HG03064 (cell line): ENCODE measurements around the gene NME5.
"Not testable (repeated sequence)": the region's sequence is repeated elsewhere in the genome, so short reads cannot be mapped to it uniquely, and the experiment has no call there.

ENCODE experiments used
- ATAC-seq: cut with Tn5 transposase; IDR thresholded peaks from one replicate; pipeline ENCODE4 v1.9.1; 2021; ENCODE audit warnings: low read depth; ENCODE audit not compliant: unreplicated experiment

The NME5 gene

GRCh38 chr5:138138949-138139780, at the start of gene NME5:
TSS of gene NME5 (minus strand) at chr5:138139428. CDS start at chr5:138138780, 648 bp downstream.
- no peak for ATAC-seq

GRCh38 chr5:138188626-138189025, 49.4 kb upstream of the NME5 start:
- ATAC-seq: no peak

GRCh38 chr5:138186002-138186447, 46.8 kb upstream of the NME5 start:
- ATAC-seq: no peak

- no peak for ATAC-seq
Observed at GRCh38 chr5:138182808-138183207, 43.6 kb upstream of the NME5 start.

- ATAC-seq: no peak
Observed at GRCh38 chr5:138180841-138181240, 41.6 kb upstream of the NME5 start.

GRCh38 chr5:138180183-138180782, 41.1 kb upstream of the NME5 start:
- no peak for ATAC-seq

GRCh38 chr5:138179277-138179857, 40.1 kb upstream of the NME5 start:
- ATAC-seq: no peak

- ATAC-seq: peak; percentile 82
Observed at GRCh38 chr5:138178516-138179276, 39.5 kb upstream of the NME5 start, which contains the start of the genes BRD8 and KIF20A. TSS of gene BRD8 (minus strand) at chr5:138178630. CDS start at chr5:138178614, 16 bp downstream. TSS of gene KIF20A (plus strand) at chr5:138179112. CDS start at chr5:138179681, 569 bp downstream.

GRCh38 chr5:138177941-138178515, 38.8 kb upstream of the NME5 start:
- no peak for ATAC-seq

- no peak for ATAC-seq
Observed at GRCh38 chr5:138170299-138170698, 31.1 kb upstream of the NME5 start.

GRCh38 chr5:138169124-138169523, 29.9 kb upstream of the NME5 start:
- no peak for ATAC-seq

GRCh38 chr5:138163721-138164120, 24.5 kb upstream of the NME5 start:
- ATAC-seq: no peak

- no peak for ATAC-seq
Observed at GRCh38 chr5:138160706-138161105, 21.5 kb upstream of the NME5 start.

- ATAC-seq: no peak
Observed at GRCh38 chr5:138159666-138160065, 20.4 kb upstream of the NME5 start.

GRCh38 chr5:138157626-138158025, 18.4 kb upstream of the NME5 start:
- no peak for ATAC-seq

GRCh38 chr5:138155977-138156376, 16.7 kb upstream of the NME5 start:
- ATAC-seq: not testable (repeated sequence)

GRCh38 chr5:138149530-138149929, 10.3 kb upstream of the NME5 start:
- no peak for ATAC-seq

GRCh38 chr5:138148811-138149210, 9.6 kb upstream of the NME5 start:
- no peak for ATAC-seq

- ATAC-seq: not testable (repeated sequence)
Observed at GRCh38 chr5:138143578-138143977, 4.3 kb upstream of the NME5 start.

GRCh38 chr5:138141734-138142133, 2.5 kb upstream of the NME5 start:
- no peak for ATAC-seq
